H1 (cell line): ENCODE measurements around the gene TOP1. TPM values are rescaled to one million over a fixed set of nuclear protein-coding genes. Genes with fewer than 3 reads are reported as not detected.
"Not testable (repeated sequence)": the region's sequence is repeated elsewhere in the genome, so short reads cannot be mapped to it uniquely, and the experiment has no call there.

Experiments used
- CTCF ChIA-PET: fragments of 300-600 bp; sonication (Branson Sonifier 250); formaldehyde crosslinking; loops from one replicate; lab custom pipeline; 2021; ENCODE audit not compliant: partially characterized antibody; lab: Charles Lee
- POLR2A ChIA-PET: fragments of 300-600 bp; sonication (Branson Sonifier 250); formaldehyde crosslinking; loops from one replicate; lab custom pipeline; 2021; ENCODE audit warnings: inconsistent platforms; ENCODE audit not compliant: partially characterized antibody; lab: Charles Lee
- DNase-seq, 2 experiments: peaks; one replicate each; pipeline versions ENCODE4 v3.0.0 to v3.0.0-alpha.2; 2010 to 2022; ENCODE audit warnings: low spot score in 2 of 2, low read depth in 1 of 2, mixed read lengths in 1 of 2
- FAIRE-seq: peaks from 2 replicates; lab custom pipeline; 2011; peaks lifted over from hg19 to GRCh38; lab: Jason Lieb, UNC
- H2AFZ ChIP-seq: 2 replicates; pipeline ENCODE4 v1.8.1; 2012; ENCODE audit warnings: low read length, inconsistent platforms
- H2AK5ac ChIP-seq: 2 replicates; pipeline ENCODE4 v1.6.1; 2013; ENCODE audit warnings: low read depth, low read length
- H2BK120ac ChIP-seq: replicated peaks from 2 replicates; pipeline ENCODE3; 2013; ENCODE audit warnings: low read depth, low read length, inconsistent platforms
- H2BK12ac ChIP-seq: 2 replicates; pipeline ENCODE4 v1.6.1; 2013; ENCODE audit warnings: low read depth, low read length
- H2BK15ac ChIP-seq: 2 replicates; pipeline ENCODE4 v1.6.1; 2013; ENCODE audit warnings: low read length
- H2BK20ac ChIP-seq: 2 replicates; pipeline ENCODE4 v1.6.1; 2013; ENCODE audit warnings: low read length
- H2BK5ac ChIP-seq: 2 replicates; pipeline ENCODE4 v1.6.1; 2013; ENCODE audit warnings: low read depth, low read length
- H3K14ac ChIP-seq: 2 replicates; pipeline ENCODE4 v1.6.1; 2013; ENCODE audit warnings: inconsistent platforms; ENCODE audit not compliant: insufficient read length
- H3K18ac ChIP-seq: 2 replicates; pipeline ENCODE4 v1.6.1; 2013; ENCODE audit warnings: low read length; ENCODE audit errors: extremely low read depth
- H3K23ac ChIP-seq: 2 replicates; pipeline ENCODE4 v1.6.1; 2013; ENCODE audit warnings: inconsistent platforms; ENCODE audit not compliant: insufficient read length
- H3K23me2 ChIP-seq: 2 replicates; pipeline ENCODE4 v1.6.1; 2013; ENCODE audit warnings: low read depth, low read length
- H3K27ac ChIP-seq: 2 replicates; pipeline ENCODE4 v1.6.1; 2011; ENCODE audit warnings: low read depth, low read length, inconsistent platforms
- H3K27me3 ChIP-seq, 4 experiments: replicated peaks in 1 of 4; 1 replicate in 1 of 4; 2 replicates in 3 of 4; pipeline versions ENCODE4 v1.6.1 to v1.8.1; 2011 to 2013; ENCODE audit warnings: low read length in 3 of 4, mild to moderate bottlenecking in 3 of 4, inconsistent platforms in 2 of 4, mixed read lengths in 2 of 4, moderate library complexity in 1 of 4; ENCODE audit not compliant: control insufficient read depth in 3 of 4, insufficient read depth in 3 of 4; ENCODE audit errors: extremely low read depth in 1 of 4
- H3K36me3 ChIP-seq, 4 experiments: 2 replicates each; pipeline versions ENCODE4 v1.6.1 to v1.8.1; 2011 to 2013; ENCODE audit warnings: mild to moderate bottlenecking in 4 of 4, low read length in 3 of 4, moderate library complexity in 2 of 4, control low read depth in 1 of 4, inconsistent platforms in 1 of 4; ENCODE audit not compliant: insufficient read depth in 4 of 4, control insufficient read depth in 2 of 4
- H3K4ac ChIP-seq: replicated peaks from 2 replicates; pipeline ENCODE3; 2013; ENCODE audit warnings: low read length, low read depth, mixed read lengths, inconsistent platforms; ENCODE audit not compliant: insufficient read length
- H3K4me1 ChIP-seq, 4 experiments: replicated peaks in 1 of 4; 1 replicate in 1 of 4; 2 replicates in 3 of 4; pipeline versions ENCODE4 v1.6.1 to v1.8.1; 2011 to 2013; ENCODE audit warnings: low read length in 3 of 4, inconsistent platforms in 2 of 4, mixed read lengths in 1 of 4; ENCODE audit not compliant: insufficient read depth in 4 of 4, control insufficient read depth in 3 of 4
- H3K4me2 ChIP-seq, 2 experiments: 2 replicates each; pipeline versions ENCODE4 v1.6.1 to v1.8.1; 2011 to 2013; ENCODE audit warnings: low read depth in 2 of 2, low read length in 2 of 2, control low read depth in 1 of 2, inconsistent platforms in 1 of 2, mild to moderate bottlenecking in 1 of 2; ENCODE audit not compliant: insufficient read depth in 1 of 2
- H3K4me3 ChIP-seq, 4 experiments: fragments of 200-600, 300-600 bp in 1 of 4; sonication (generic), shearing (Covaris generic), sonication (Bioruptor Twin) in 1 of 4; 2 replicates each; pipeline versions ENCODE4 v1.5.1 to v1.8.1; 2011 to 2016; ENCODE audit warnings: low read length in 4 of 4, low read depth in 3 of 4, control low read depth in 2 of 4, inconsistent platforms in 2 of 4, mild to moderate bottlenecking in 2 of 4, mixed read lengths in 1 of 4, moderate library complexity in 1 of 4; ENCODE audit not compliant: insufficient read depth in 2 of 4; ENCODE audit errors: extremely low read depth in 1 of 4
- H3K56ac ChIP-seq: replicated peaks from 2 replicates; pipeline ENCODE3; 2013; ENCODE audit warnings: low read depth, mild to moderate bottlenecking, mixed read lengths, low read length, inconsistent platforms; ENCODE audit not compliant: insufficient read length
- H3K79me1 ChIP-seq: 2 replicates; pipeline ENCODE4 v1.6.1; 2013; ENCODE audit warnings: low read depth, low read length, control low read depth
- H3K79me2 ChIP-seq, 2 experiments: 2 replicates each; pipeline versions ENCODE4 v1.6.1 to v1.8.1; 2012 to 2013; ENCODE audit warnings: low read length in 2 of 2, mild to moderate bottlenecking in 2 of 2, inconsistent platforms in 1 of 2; ENCODE audit not compliant: insufficient read depth in 2 of 2, control insufficient read depth in 1 of 2
- H3K9ac ChIP-seq, 4 experiments: replicated peaks in 1 of 4; 1 replicate in 1 of 4; 2 replicates in 3 of 4; pipeline versions ENCODE4 v1.6.1 to v1.8.1; 2011 to 2013; ENCODE audit warnings: low read depth in 3 of 4, low read length in 3 of 4, control low read depth in 2 of 4, mild to moderate bottlenecking in 2 of 4, moderate library complexity in 2 of 4, inconsistent platforms in 1 of 4; ENCODE audit errors: extremely low read depth in 1 of 4
- H3K9me3 ChIP-seq, 2 experiments: 2 replicates each; pipeline versions ENCODE4 v1.6.1 to v1.8.1; 2012 to 2013; ENCODE audit warnings: mild to moderate bottlenecking in 2 of 2, moderate library complexity in 2 of 2, control low read depth in 1 of 2, inconsistent platforms in 1 of 2, low read depth in 1 of 2, low read length in 1 of 2, mixed read lengths in 1 of 2; ENCODE audit not compliant: insufficient read depth in 2 of 2
- H4K20me1 ChIP-seq, 2 experiments: replicated peaks in 1 of 2; 2 replicates each; pipeline versions ENCODE3 to v1.8.1; 2011 to 2013; ENCODE audit warnings: inconsistent platforms in 2 of 2, low read length in 2 of 2, mild to moderate bottlenecking in 1 of 2; ENCODE audit not compliant: insufficient read depth in 2 of 2, control insufficient read depth in 1 of 2
- H4K5ac ChIP-seq: 2 replicates; pipeline ENCODE4 v1.6.1; 2013; ENCODE audit warnings: low read length, low read depth, mixed read lengths, inconsistent platforms; ENCODE audit not compliant: insufficient read length
- H4K8ac ChIP-seq: 2 replicates; pipeline ENCODE4 v1.8.0; 2013; ENCODE audit warnings: mild to moderate bottlenecking, moderate library complexity, low read length, inconsistent platforms; ENCODE audit not compliant: insufficient read depth; ENCODE audit errors: extremely low read depth
- H4K91ac ChIP-seq: replicated peaks from 2 replicates; pipeline ENCODE3; 2013; ENCODE audit warnings: low read length, mixed read lengths, inconsistent platforms; ENCODE audit not compliant: insufficient read length
- WGBS, 2 experiments: shearing (Covaris generic) in 1 of 2; methylation state at CpG; one replicate each; pipeline versions ENCODE4 v1.1.6 to v1.1.7; 2013 to 2015; ENCODE audit warnings: low lambda C conversion rate in 2 of 2, mixed read lengths in 2 of 2, inconsistent platforms in 1 of 2, low coverage in 1 of 2, missing lambda C conversion rate in 1 of 2; ENCODE audit not compliant: insufficient replicate concordance in 2 of 2, insufficient coverage in 1 of 2, insufficient read length in 1 of 2; ENCODE audit errors: extremely low coverage in 1 of 2, missing lambda C conversion rate in 1 of 2; 5-methylcytosine and 5-hydroxymethylcytosine counted together
- polyA plus RNA-seq, 7 experiments: library from polyadenylated mRNA; depleted of rRNA in 3 of 7; stranded (reverse) in 5 of 7; unstranded in 2 of 7; fragments of >200 nt in 5 of 7; fragments of 200-250 nt in 2 of 7; gene quantifications; 1 replicate in 5 of 7; 2 replicates in 1 of 7; 4 replicates in 1 of 7; pipeline versions ENCODE4 v1.2.1 to v1.2.3, GENCODE V29; 2011 to 2013; ENCODE audit warnings: missing spikeins in 2 of 7, mixed read lengths in 2 of 7
- total RNA-seq: library from RNA; stranded (reverse); fragmentation: NEBNext Ultra II Directional; extraction: Animal tissue kit (Norgen Biotek cat#: 25700); gene quantifications from 2 replicates; pipeline ENCODE4 v1.2.1, GENCODE V29; 2021

The TOP1 gene
- total and polyA plus RNA-seq, 2 of the 8 experiments (the other 6 are each of a cell fraction or from before 2014, with no cell fraction given) = 7.4 to 108 TPM

- POLR2A ChIA-PET, H3K23me2 ChIP-seq, H3K4me1 ChIP-seq, H3K4ac ChIP-seq, H4K91ac ChIP-seq, H3K18ac ChIP-seq, H2BK12ac ChIP-seq, H3K56ac ChIP-seq, H3K79me1 ChIP-seq, H3K14ac ChIP-seq, DNase-seq, H3K9me3 ChIP-seq, H3K27ac ChIP-seq, H3K4me2 ChIP-seq, H2AFZ ChIP-seq, H2BK20ac ChIP-seq, H2AK5ac ChIP-seq, H4K8ac ChIP-seq, CTCF ChIA-PET, H3K23ac ChIP-seq, H2BK15ac ChIP-seq, H2BK120ac ChIP-seq, H4K5ac ChIP-seq, H2BK5ac ChIP-seq, H3K79me2 ChIP-seq, H3K9ac ChIP-seq, H3K27me3 ChIP-seq, FAIRE-seq, H3K4me3 ChIP-seq, H4K20me1 ChIP-seq: not testable (repeated sequence)
- H3K36me3 ChIP-seq = peaks cover 2 to 23% (median 8%) of the 10 kb centered on the region in 4 experiments; a peak in 6 of 8 replicates
- WGBS, 2 experiments = no CpG with 5 or more reads among the region's 3 CpGs
Observed at GRCh38 chr20:41128317-41128716, 99.7 kb downstream of the TOP1 start.
